Neuron (in vitro differentiated cells): ENCODE data around the gene LMOD2.
"Not testable (repeated sequence)": the region's sequence is repeated elsewhere in the genome, so short reads cannot be mapped to it uniquely, and the experiment has no call there.

ENCODE experiments used
- H2AFZ ChIP-seq: one replicate; pipeline ENCODE4 v1.6.1; 2013; ENCODE audit warnings: low read depth, mild to moderate bottlenecking, inconsistent platforms, low read length, moderate library complexity
- H3K27me3 ChIP-seq: one replicate; pipeline ENCODE4 v1.6.1; 2013; ENCODE audit warnings: low read length; ENCODE audit not compliant: insufficient read depth
- H3K36me3 ChIP-seq: one replicate; pipeline ENCODE4 v1.6.1; 2013; ENCODE audit warnings: low read length; ENCODE audit not compliant: insufficient read depth
- H3K4me1 ChIP-seq: one replicate; pipeline ENCODE4 v1.6.1; 2013; ENCODE audit warnings: low read length; ENCODE audit not compliant: insufficient read depth
- H3K4me3 ChIP-seq: 2 replicates; pipeline ENCODE4 v1.5.1; 2013; ENCODE audit warnings: mild to moderate bottlenecking, low read length, moderate library complexity
- H3K9me3 ChIP-seq: one replicate; pipeline ENCODE4 v1.6.1; 2013; ENCODE audit warnings: low read length

Gene LMOD2

GRCh38 chr7:123628829-123629228 is 26.8 kb upstream of the LMOD2 start:
- no peak overlapping the region for H2AFZ ChIP-seq
- H3K36me3 ChIP-seq: no peaks in the 10 kb centered on the region
- peaks cover 3% of the 10 kb centered on the region for H3K4me1 ChIP-seq
- no peak overlapping the region for H3K4me3 ChIP-seq
- H3K9me3 ChIP-seq: no peaks in the 10 kb centered on the region
- no peaks in the 10 kb centered on the region for H3K27me3 ChIP-seq

GRCh38 chr7:123629281-123629680 is 26.4 kb upstream of the LMOD2 start:
- no peak overlapping the region for H2AFZ ChIP-seq
- peaks cover 3% of the 10 kb centered on the region for H3K4me1 ChIP-seq
- H3K9me3 ChIP-seq: no peaks in the 10 kb centered on the region
- no peak overlapping the region for H3K4me3 ChIP-seq
- no peaks in the 10 kb centered on the region for H3K36me3 ChIP-seq
- no peaks in the 10 kb centered on the region for H3K27me3 ChIP-seq

GRCh38 chr7:123632808-123633207 is 22.9 kb upstream of the LMOD2 start:
- H2AFZ ChIP-seq: no peak overlapping the region
- no peaks in the 10 kb centered on the region for H3K27me3 ChIP-seq
- H3K4me3 ChIP-seq: no peak overlapping the region
- peaks cover 3% of the 10 kb centered on the region for H3K4me1 ChIP-seq
- H3K9me3 ChIP-seq: no peaks in the 10 kb centered on the region
- H3K36me3 ChIP-seq: no peaks in the 10 kb centered on the region

GRCh38 chr7:123633553-123633952 is 22.1 kb upstream of the LMOD2 start:
- no peak overlapping the region for H3K4me3 ChIP-seq
- no peak overlapping the region for H2AFZ ChIP-seq
- no peaks in the 10 kb centered on the region for H3K27me3 ChIP-seq
- H3K4me1 ChIP-seq: peaks cover 3% of the 10 kb centered on the region
- H3K9me3 ChIP-seq: no peaks in the 10 kb centered on the region
- H3K36me3 ChIP-seq: no peaks in the 10 kb centered on the region

GRCh38 chr7:123634011-123634573 is 21.6 kb upstream of the LMOD2 start:
- H3K9me3 ChIP-seq, H3K27me3 ChIP-seq, H2AFZ ChIP-seq, H3K4me1 ChIP-seq, H3K4me3 ChIP-seq, H3K36me3 ChIP-seq: not testable (repeated sequence)

GRCh38 chr7:123635551-123636359 is 19.9 kb upstream of the LMOD2 start:
- Histone ChIP-seq H3K4me1 (peaks cover 3% of the 10 kb centered on the region), H3K27me3 (no peaks in the 10 kb centered on the region), H2AFZ (no peak overlapping the region), H3K9me3 (no peaks in the 10 kb centered on the region), H3K36me3 (no peaks in the 10 kb centered on the region), H3K4me3 (no peak overlapping the region)

- Histone ChIP-seq H2AFZ (no peak overlapping the region), H3K4me1 (peaks cover 3% of the 10 kb centered on the region), H3K36me3 (no peaks in the 10 kb centered on the region), H3K4me3 (no peak overlapping the region), H3K27me3 (no peaks in the 10 kb centered on the region), H3K9me3 (no peaks in the 10 kb centered on the region)
These were observed 18.5 kb upstream of the LMOD2 start for GRCh38 chr7:123637203-123637602.

GRCh38 chr7:123637878-123638277 is 17.8 kb upstream of the LMOD2 start:
- Histone ChIP-seq H3K4me3 (no peak overlapping the region), H2AFZ (no peak overlapping the region), H3K27me3 (no peaks in the 10 kb centered on the region), H3K4me1 (peaks cover 3% of the 10 kb centered on the region), H3K36me3 (no peaks in the 10 kb centered on the region), H3K9me3 (no peaks in the 10 kb centered on the region)

- Histone ChIP-seq H3K4me3 (no peak overlapping the region), H2AFZ (no peak overlapping the region), H3K4me1 (peaks cover 13% of the 10 kb centered on the region), H3K36me3 (no peaks in the 10 kb centered on the region), H3K27me3 (no peaks in the 10 kb centered on the region), H3K9me3 (no peaks in the 10 kb centered on the region)
These were observed 16.0 kb upstream of the LMOD2 start for GRCh38 chr7:123639631-123640030.

- Histone ChIP-seq H3K36me3 (no peaks in the 10 kb centered on the region), H3K27me3 (peaks cover 2% of the 10 kb centered on the region)
These were observed 15.1 kb upstream of the LMOD2 start for GRCh38 chr7:123640583-123640982.

GRCh38 chr7:123641901-123642300 is 13.8 kb upstream of the LMOD2 start:
- Histone ChIP-seq H3K36me3 (no peaks in the 10 kb centered on the region), H3K9me3 (no peaks in the 10 kb centered on the region), H2AFZ (no peak overlapping the region), H3K4me3 (no peak overlapping the region), H3K4me1 (peaks cover 16% of the 10 kb centered on the region), H3K27me3 (peaks cover 4% of the 10 kb centered on the region)

More at GRCh38 chr7:123640583-123640982, 15.1 kb upstream of the LMOD2 start:
- Histone ChIP-seq H3K9me3 (no peaks in the 10 kb centered on the region), H3K4me3 (no peak overlapping the region), H3K4me1 (peaks cover 15% of the 10 kb centered on the region), H2AFZ (no peak overlapping the region)

GRCh38 chr7:123643495-123644441 is 11.9 kb upstream of the LMOD2 start:
- H3K4me1 ChIP-seq: peaks cover 16% of the 10 kb centered on the region
- H3K36me3 ChIP-seq: no peaks in the 10 kb centered on the region
- peaks cover 8% of the 10 kb centered on the region for H3K27me3 ChIP-seq
- no peaks in the 10 kb centered on the region for H3K9me3 ChIP-seq
- peak overlapping the region; percentile 30 for H3K4me3 ChIP-seq
- peak overlapping the region; percentile 2 for H2AFZ ChIP-seq

GRCh38 chr7:123645516-123645915 is 10.2 kb upstream of the LMOD2 start:
- Histone ChIP-seq H3K9me3 (no peaks in the 10 kb centered on the region), H3K4me3 (no peak overlapping the region), H3K4me1 (peaks cover 16% of the 10 kb centered on the region), H3K36me3 (no peaks in the 10 kb centered on the region), H2AFZ (no peak overlapping the region), H3K27me3 (peaks cover 8% of the 10 kb centered on the region)
